ENCODE data around the gene ATG4C. TPM values are rescaled to one million over a fixed set of nuclear protein-coding genes. Genes with fewer than 3 reads are reported as not detected.

Gene ATG4C
- total and polyA plus RNA-seq, 12 donors = 2.1 to 16.1 (median 8.4) TPM

GRCh38 chr1:62877579-62877978 lies 93.6 kb downstream of the ATG4C start:
- Histone ChIP-seq H3K4me3 (no peak overlapping the region), H3K9me3 (replicated peaks in 1 of 3) (no peaks in the 10 kb centered on the region), H3K27me3 (no peaks in the 10 kb centered on the region), H3K27ac (no peak overlapping the region), H3K36me3 (replicated peaks in 1 of 2) (no peaks in the 10 kb centered on the region), H3K4me1 (replicated peaks in 1 of 2) (no peaks in the 10 kb centered on the region)
- TF ChIP-seq CTCF (IDR thresholded peaks at IDR 0.05) = no peak
- DNase-seq = no peak
- intact Hi-C loops (cut with DNase I) = no loop called here
- 79 to 85% (median 83%) methylated on average over 2 of the region's 2 CpGs for WGBS, 4 donors

GRCh38 chr1:62879962-62880361 lies 96.0 kb downstream of the ATG4C start:
- DNase-seq = no peak
- WGBS, 4 donors = 80 to 95% (median 82%) methylated on average over 1 of the region's 1 CpG
- Histone ChIP-seq H3K4me3 (no peak overlapping the region), H3K27ac (no peak overlapping the region), H3K9me3 (replicated peaks in 1 of 3) (no peaks in the 10 kb centered on the region), H3K4me1 (replicated peaks in 1 of 2) (no peaks in the 10 kb centered on the region), H3K27me3 (no peaks in the 10 kb centered on the region), H3K36me3 (replicated peaks in 1 of 2) (no peaks in the 10 kb centered on the region)
- TF ChIP-seq POLR2A (IDR thresholded peaks at IDR 0.05) = no peak
- intact Hi-C loops (cut with DNase I) = no loop called here

GRCh38 chr1:62882201-62883104 lies 98.5 kb downstream of the ATG4C start:
- H3K9me3 ChIP-seq (replicated peaks in 1 of 3) = no peaks in the 10 kb centered on the region
- H3K4me1 ChIP-seq (replicated peaks in 1 of 2) = no peaks in the 10 kb centered on the region
- no peak for DNase-seq
- H3K36me3 ChIP-seq (replicated peaks in 1 of 2) = no peaks in the 10 kb centered on the region
- 62 to 65% (median 63%) methylated on average over 10 of the region's 10 CpGs for WGBS, 4 donors
- no peak overlapping the region for H3K27ac ChIP-seq
- TF ChIP-seq POLR2A (IDR thresholded peaks at IDR 0.05) (no peak), CTCF (IDR thresholded peaks at IDR 0.05) (no peak)
- intact Hi-C loops (cut with DNase I) = no loop called here
- no peaks in the 10 kb centered on the region for H3K27me3 ChIP-seq
- H3K4me3 ChIP-seq = no peak overlapping the region

- H3K4me1 ChIP-seq (replicated peaks in 1 of 2) = no peaks in the 10 kb centered on the region
- no peak overlapping the region for H3K27ac ChIP-seq
- DNase-seq = no peak
- no peak for TF ChIP-seq POLR2A (IDR thresholded peaks at IDR 0.05)
- no peak for TF ChIP-seq CTCF (IDR thresholded peaks at IDR 0.05)
- no peak overlapping the region for H3K4me3 ChIP-seq
- intact Hi-C loops (cut with DNase I) = no loop called here
- no peaks in the 10 kb centered on the region for H3K9me3 ChIP-seq (replicated peaks in 1 of 3)
- no peaks in the 10 kb centered on the region for H3K27me3 ChIP-seq
- H3K36me3 ChIP-seq (replicated peaks in 1 of 2) = no peaks in the 10 kb centered on the region
Measured at GRCh38 chr1:62884156-62884740, 100.3 kb downstream of the ATG4C start.

Measured in adrenal gland (tissue), 12 donors.